C4-2B (cell line): ENCODE measurements around the gene SINHCAF.

Experiments
- ZFX ChIP-seq: fragments of 450-650 bp; IDR thresholded peaks from 2 replicates; pipeline ENCODE4 v1.6.1; 2017
- TF ChIP-seq, protein P1 (sequence below): fragments of 450-650 bp; conservative IDR thresholded peaks from 2 replicates; pipeline ENCODE4 v1.5.1; 2017; ENCODE audit warnings: mild to moderate bottlenecking

- TF ChIP-seq, protein P1, sequence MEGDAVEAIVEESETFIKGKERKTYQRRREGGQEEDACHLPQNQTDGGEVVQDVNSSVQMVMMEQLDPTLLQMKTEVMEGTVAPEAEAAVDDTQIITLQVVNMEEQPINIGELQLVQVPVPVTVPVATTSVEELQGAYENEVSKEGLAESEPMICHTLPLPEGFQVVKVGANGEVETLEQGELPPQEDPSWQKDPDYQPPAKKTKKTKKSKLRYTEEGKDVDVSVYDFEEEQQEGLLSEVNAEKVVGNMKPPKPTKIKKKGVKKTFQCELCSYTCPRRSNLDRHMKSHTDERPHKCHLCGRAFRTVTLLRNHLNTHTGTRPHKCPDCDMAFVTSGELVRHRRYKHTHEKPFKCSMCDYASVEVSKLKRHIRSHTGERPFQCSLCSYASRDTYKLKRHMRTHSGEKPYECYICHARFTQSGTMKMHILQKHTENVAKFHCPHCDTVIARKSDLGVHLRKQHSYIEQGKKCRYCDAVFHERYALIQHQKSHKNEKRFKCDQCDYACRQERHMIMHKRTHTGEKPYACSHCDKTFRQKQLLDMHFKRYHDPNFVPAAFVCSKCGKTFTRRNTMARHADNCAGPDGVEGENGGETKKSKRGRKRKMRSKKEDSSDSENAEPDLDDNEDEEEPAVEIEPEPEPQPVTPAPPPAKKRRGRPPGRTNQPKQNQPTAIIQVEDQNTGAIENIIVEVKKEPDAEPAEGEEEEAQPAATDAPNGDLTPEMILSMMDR, result no peak; the same call in none of the 2 replicates
- peak; percentile 72 for TF ChIP-seq ZFX
Measured at GRCh38 chr12:31324116-31324844, 1.7 kb downstream of the SINHCAF start.
